Measurements from ENCODE around the gene MRPS7. TPM values are rescaled to one million over a fixed set of nuclear protein-coding genes. Genes with fewer than 3 reads are reported as not detected.
A peak's percentile ranks its signal among the peaks of the same experiment; 100 is the strongest.

The MRPS7 gene
- total RNA-seq, 1 donor = 31.0 TPM

DNA sequence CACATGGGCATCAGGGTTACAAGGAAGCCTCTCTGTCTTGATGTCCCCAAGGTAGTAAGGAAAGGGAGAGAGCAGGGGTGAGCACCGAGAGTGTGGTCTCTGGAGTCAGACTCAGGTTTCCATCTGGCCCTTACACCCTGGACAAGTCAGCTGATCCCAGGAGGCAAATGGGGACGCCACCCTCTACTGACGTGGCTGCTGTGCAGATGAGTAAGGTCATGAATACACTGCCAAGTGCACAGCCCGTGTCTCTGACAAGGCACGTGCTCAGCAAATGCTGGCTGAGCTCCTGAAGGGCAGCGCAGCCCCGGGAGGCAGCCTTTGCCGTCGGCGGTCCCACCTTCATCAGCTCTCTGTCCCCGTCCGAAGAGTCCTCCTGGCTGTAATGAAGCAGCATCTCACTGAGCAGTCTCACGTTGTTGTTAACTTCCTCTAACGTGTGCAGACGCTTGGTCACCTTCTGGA is 19.7 kb upstream of the MRPS7 start:
- DNase-seq (ENCODE audit: low read depth) = peak; percentile 83
- no peak overlapping the region for H3K4me3 ChIP-seq (ENCODE audit: low read depth, low read length)
- TF ChIP-seq, protein P1, sequence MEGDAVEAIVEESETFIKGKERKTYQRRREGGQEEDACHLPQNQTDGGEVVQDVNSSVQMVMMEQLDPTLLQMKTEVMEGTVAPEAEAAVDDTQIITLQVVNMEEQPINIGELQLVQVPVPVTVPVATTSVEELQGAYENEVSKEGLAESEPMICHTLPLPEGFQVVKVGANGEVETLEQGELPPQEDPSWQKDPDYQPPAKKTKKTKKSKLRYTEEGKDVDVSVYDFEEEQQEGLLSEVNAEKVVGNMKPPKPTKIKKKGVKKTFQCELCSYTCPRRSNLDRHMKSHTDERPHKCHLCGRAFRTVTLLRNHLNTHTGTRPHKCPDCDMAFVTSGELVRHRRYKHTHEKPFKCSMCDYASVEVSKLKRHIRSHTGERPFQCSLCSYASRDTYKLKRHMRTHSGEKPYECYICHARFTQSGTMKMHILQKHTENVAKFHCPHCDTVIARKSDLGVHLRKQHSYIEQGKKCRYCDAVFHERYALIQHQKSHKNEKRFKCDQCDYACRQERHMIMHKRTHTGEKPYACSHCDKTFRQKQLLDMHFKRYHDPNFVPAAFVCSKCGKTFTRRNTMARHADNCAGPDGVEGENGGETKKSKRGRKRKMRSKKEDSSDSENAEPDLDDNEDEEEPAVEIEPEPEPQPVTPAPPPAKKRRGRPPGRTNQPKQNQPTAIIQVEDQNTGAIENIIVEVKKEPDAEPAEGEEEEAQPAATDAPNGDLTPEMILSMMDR (IDR thresholded peaks at IDR 0.05; ENCODE audit: insufficient read depth, low read length) = no peak

DNA sequence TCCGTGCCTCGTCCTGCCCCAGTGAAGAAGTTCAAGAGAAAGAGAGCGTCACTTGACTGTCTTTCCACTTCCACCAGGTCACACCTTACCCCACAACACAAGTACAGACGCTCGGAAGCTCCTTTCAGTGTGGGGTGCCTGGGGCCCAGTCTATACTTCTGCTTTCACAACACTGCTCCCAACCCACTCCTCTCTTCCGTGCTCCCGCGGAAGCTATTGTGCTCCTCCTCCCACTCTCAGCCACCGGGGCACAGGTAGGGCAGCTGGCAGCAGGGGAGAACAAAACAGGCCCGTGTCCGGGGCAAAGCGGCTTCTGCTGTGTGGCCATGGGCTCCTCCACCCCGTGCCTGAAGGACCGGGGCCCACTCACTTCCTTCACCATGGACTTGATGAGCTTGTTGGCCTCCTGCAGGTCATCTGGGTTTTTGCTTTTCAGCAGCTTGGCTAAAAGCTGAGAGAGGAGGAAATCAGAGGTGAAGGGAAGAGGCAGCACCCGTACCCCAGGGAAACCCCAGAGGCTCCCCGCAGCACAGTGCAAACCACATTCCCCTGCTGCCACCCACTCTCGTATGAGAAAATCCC is 19.1 kb upstream of the MRPS7 start:
- TF ChIP-seq, protein P1 (IDR thresholded peaks at IDR 0.05; ENCODE audit: insufficient read depth, low read length) = no peak
- H3K4me3 ChIP-seq (ENCODE audit: low read depth, low read length) = no peak overlapping the region
- DNase-seq (ENCODE audit: low read depth) = no peak

DNA sequence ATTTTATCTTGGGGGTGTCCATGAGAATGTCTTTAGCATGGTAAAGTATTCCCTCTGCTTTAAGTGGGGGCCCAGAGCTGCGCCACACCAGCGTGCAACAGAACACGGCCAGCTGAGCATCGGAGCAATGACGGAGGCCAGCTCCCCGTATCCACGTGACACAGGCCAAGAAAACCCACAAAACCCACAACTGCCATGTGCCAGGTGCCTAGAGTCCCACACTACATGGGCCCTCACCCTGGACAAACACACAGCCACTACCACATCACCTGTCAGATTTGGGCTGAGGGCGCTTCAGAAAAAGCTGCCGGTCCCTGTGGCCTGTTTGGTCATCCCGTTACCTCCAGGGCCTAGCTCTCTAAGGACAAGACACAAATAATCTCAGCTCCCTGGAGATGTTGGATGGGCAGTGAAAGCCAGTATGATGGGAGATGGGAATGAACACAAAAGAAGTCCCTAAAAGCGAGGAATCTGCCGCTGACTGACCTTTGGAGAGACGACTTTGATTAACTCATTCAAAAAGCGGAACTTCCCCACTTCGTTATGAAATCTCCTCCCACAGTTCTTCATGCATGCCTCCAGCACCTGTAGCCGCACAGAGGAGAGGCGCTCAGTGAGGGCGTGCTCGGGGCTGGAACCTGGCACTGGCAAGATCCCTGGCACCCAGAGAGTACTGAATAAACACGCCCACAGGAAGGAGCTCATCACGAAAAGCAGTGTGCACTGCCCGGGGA is 17.4 kb upstream of the MRPS7 start:
- DNase-seq (ENCODE audit: low read depth) = no peak
- TF ChIP-seq, protein P1 (IDR thresholded peaks at IDR 0.05; ENCODE audit: insufficient read depth, low read length) = no peak

DNA sequence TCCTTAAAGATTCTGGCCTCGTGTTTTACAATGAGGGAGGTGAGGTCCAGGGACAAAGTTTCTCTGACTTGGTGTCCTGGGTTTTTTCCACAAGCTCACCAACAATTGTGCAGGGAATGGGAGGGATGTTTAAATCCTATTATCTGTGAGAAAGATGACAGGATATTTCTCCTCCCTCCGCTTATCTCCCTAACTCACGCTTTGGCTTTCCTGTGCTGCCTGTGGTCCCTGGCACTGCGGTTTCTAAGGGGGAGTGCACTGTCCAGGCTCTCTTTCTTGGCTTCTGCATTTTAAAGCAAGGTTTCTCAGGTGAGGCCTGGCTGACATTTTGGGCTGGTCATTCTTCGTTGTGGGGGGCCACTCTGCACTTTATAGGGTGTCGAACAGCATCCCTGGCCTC is 16.7 kb upstream of the MRPS7 start:
- TF ChIP-seq, protein P1 (IDR thresholded peaks at IDR 0.05; ENCODE audit: insufficient read depth, low read length) = no peak
- H3K4me3 ChIP-seq (ENCODE audit: low read depth, low read length) = no peak overlapping the region
- no peak for DNase-seq (ENCODE audit: low read depth)

More for the DNA sequence above, 17.4 kb upstream of the MRPS7 start:
- no peak overlapping the region for H3K4me3 ChIP-seq (ENCODE audit: low read depth, low read length)

DNA sequence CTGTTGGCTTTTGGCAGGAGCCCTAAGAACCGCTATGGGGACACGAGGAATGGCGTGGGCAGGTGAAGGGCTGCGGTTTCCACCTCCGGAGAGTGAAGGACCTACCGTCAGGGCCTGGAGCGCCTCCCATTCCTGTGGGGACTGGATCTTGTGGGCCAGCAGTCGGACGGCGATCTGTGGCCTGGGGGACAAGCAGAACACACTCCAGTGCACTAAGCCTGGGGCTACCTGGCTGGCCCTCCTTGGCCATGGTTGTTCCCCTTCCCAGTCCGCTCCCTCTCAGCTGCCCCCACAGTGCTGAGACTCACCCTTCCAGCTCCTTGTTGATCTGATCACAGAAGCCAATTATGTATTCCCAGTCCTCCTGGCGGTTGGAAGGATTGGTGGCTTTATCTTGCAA is 15.3 kb upstream of the MRPS7 start:
- H3K4me3 ChIP-seq (ENCODE audit: low read depth, low read length) = no peak overlapping the region
- TF ChIP-seq, protein P1 (IDR thresholded peaks at IDR 0.05; ENCODE audit: insufficient read depth, low read length) = no peak
- DNase-seq (ENCODE audit: low read depth) = no peak

DNA sequence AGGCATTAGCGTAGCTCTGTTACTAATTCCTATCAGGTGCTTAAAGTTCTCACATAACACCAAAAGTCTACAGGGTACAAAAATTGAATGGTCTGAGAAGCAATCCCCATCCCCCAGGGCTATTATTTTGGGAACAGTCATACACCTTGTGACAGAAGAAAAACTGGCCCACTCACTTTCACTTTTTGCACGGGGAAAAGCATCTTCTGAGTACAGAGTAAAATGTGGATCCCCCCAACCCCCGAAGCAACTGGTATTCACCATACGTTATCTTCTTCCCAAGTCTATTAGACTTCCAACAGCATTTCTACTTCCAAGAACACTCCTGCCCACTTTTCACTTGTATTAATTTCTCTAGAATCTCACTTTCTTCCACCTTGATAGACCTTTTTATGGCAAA is 12.1 kb upstream of the MRPS7 start:
- no peak overlapping the region for H3K4me3 ChIP-seq (ENCODE audit: low read depth, low read length)
- DNase-seq (ENCODE audit: low read depth) = no peak
- TF ChIP-seq, protein P1 (IDR thresholded peaks at IDR 0.05; ENCODE audit: insufficient read depth, low read length) = no peak

Measured in fibroblast of the aortic adventitia (primary cell).